Keratinocyte (primary cell): Measurements from ENCODE around the gene RIPK1.

Source experiments
- CTCF ChIP-seq, 3 experiments: IDR thresholded peaks in 1 of 3; conservative IDR thresholded peaks in 1 of 3; optimal IDR thresholded peaks in 1 of 3; 2 replicates in 2 of 3; 3 replicates in 1 of 3; pipeline versions ENCODE3 to v1.5.1; 2011; ENCODE audit warnings: low read length in 3 of 3, mild to moderate bottlenecking in 3 of 3, moderate library complexity in 2 of 3, control low read depth in 1 of 3, inconsistent platforms in 1 of 3; ENCODE audit not compliant: insufficient read depth in 2 of 3; ENCODE audit errors: extremely low read depth in 1 of 3
- EZH2 ChIP-seq: IDR thresholded peaks from one replicate; pipeline ENCODE4 v1.6.1; 2012; ENCODE audit warnings: inconsistent platforms, mild to moderate bottlenecking, low read length, moderate library complexity

DNA sequence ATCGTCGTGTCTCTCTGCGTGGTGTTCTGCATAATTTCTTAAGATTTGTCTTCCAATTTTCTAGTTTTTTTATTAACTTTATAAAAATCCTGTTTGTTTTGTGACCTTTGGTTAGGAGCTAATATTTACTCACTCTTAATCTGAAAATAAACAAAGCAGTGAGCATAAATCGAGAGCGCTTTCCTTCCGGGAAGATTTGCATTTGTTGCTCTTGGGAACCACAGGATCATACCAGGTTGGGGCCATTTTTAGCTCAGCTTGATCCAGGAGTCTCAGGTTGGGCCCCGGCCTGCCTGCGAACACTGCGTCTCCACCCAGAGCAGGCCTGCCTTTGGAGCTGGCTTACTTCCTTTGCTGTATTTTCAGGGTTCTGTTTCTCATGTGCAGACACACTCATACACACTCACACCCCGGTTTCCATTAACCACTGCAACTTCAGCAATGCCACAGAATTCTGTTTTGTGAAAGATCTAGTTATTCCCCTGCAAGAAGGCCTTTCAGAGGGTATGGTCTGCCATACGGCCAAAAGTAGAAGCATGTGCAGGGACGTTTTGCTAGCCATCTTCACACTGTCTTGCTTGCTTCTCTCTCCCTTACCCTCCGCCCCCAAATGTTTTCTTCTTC, 67.5 kb downstream of the RIPK1 start:
- TF ChIP-seq CTCF (optimal IDR thresholded peaks at IDR 0.05 in 1 of 3, IDR thresholded peaks at IDR 0.05 in 1 of 3, conservative IDR thresholded peaks at IDR 0.05 in 1 of 3; ENCODE audit: extremely low read depth in 1 of 3, insufficient read depth in 2 of 3, low read length in 3 of 3) (no peak), EZH2 (no peak)
